ENCODE data around the gene OXER1. TPM values are rescaled to one million over a fixed set of nuclear protein-coding genes. Genes with fewer than 3 reads are reported as not detected.

The OXER1 gene
- total RNA-seq, 4 donors from 2014 or later: 0.56 TPM; not detected in 3

DNA sequence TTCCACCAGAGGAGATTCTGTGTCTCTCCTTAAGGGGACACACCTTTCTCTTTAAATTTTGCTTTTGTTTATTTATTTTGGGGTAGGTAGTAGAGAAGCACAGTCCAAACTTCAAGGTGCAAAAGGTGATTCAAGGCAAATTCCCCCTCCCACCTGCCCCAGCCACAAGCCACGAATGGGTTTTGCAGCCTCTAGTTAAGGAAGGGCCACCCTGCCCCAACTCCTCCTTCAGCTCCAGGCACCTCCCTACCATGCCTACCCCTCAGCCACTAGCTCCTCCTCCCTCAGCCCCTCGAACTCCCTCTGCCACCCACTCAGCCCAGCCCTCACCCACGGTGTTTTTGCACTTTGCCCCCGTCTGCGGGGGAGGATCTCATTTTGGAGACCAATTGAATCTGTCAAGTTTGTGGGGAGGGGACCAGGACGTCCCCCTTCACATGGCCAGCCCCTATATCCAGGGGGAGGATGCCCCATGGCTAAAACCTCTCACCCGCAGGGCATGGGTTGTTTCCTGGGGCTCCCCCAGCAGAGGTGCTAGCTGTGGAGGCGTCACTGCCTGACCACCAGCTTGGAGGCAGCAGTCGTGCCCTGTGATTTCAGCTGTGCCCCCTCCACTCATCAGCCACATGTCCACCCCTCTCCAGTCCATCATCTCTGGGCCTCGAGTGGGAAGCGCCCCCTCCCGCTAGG lies 24.0 kb upstream of the OXER1 start:
- Histone ChIP-seq H3K4me1 (peaks cover 3 to 6% of the 10 kb centered on the region in 2 donors), H3K36me3 (no peaks in the 10 kb centered on the region), H3K27me3 (peaks cover 3 to 26% (median 23%) of the 10 kb centered on the region in 3 donors), H3K4me3 (no peak overlapping the region), H3K9me3 (no peaks in the 10 kb centered on the region), H3K27ac (no peak overlapping the region)
- ATAC-seq (no peak), DNase-seq (no peak)
- TF ChIP-seq POLR2A (IDR thresholded peaks at IDR 0.05): no peak
- TF ChIP-seq, protein P1, sequence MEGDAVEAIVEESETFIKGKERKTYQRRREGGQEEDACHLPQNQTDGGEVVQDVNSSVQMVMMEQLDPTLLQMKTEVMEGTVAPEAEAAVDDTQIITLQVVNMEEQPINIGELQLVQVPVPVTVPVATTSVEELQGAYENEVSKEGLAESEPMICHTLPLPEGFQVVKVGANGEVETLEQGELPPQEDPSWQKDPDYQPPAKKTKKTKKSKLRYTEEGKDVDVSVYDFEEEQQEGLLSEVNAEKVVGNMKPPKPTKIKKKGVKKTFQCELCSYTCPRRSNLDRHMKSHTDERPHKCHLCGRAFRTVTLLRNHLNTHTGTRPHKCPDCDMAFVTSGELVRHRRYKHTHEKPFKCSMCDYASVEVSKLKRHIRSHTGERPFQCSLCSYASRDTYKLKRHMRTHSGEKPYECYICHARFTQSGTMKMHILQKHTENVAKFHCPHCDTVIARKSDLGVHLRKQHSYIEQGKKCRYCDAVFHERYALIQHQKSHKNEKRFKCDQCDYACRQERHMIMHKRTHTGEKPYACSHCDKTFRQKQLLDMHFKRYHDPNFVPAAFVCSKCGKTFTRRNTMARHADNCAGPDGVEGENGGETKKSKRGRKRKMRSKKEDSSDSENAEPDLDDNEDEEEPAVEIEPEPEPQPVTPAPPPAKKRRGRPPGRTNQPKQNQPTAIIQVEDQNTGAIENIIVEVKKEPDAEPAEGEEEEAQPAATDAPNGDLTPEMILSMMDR (IDR thresholded peaks at IDR 0.05 in 4 of 5, conservative IDR thresholded peaks at IDR 0.05 in 1 of 5): no peak
- in situ Hi-C loops (cut with MboI; ENCODE audit: low sequenced_read_pairs in 4 of 4): no loop called here
- intact Hi-C loops (cut with DNase I; ENCODE audit: low total_unique reads): no loop called here

DNA sequence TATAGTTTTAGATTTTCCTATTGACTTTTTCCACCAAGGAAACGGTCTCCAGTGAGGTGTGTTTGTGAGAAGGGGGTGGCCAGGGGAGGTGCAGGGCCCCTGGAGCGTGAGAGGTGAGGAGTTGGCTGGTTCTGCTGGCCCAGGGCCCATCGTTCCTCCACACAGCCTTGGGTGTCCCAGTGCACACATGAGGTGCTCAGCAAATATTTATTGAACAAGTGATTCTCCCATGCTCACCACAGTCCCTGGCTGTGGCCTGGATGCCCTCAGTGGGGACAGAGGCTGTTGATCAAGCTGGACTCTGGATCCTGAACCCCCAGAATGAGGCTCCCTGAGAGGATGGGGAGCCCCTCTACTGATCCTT lies 23.5 kb upstream of the OXER1 start:
- Histone ChIP-seq H3K4me1 (peaks cover 0 to 6% of the 10 kb centered on the region in 2 donors), H3K4me3 (no peak overlapping the region), H3K36me3 (no peaks in the 10 kb centered on the region), H3K27me3 (peaks cover 3 to 21% (median 21%) of the 10 kb centered on the region in 3 donors), H3K27ac (no peak overlapping the region), H3K9me3 (no peaks in the 10 kb centered on the region)
- intact Hi-C loops (cut with DNase I; ENCODE audit: low total_unique reads) (no loop called here), in situ Hi-C loops (cut with MboI; ENCODE audit: low sequenced_read_pairs in 4 of 4) (no loop called here)
- DNase-seq: no peak
- ATAC-seq: no peak
- TF ChIP-seq POLR2A (IDR thresholded peaks at IDR 0.05): no peak
- TF ChIP-seq, protein P1 (IDR thresholded peaks at IDR 0.05 in 4 of 5, conservative IDR thresholded peaks at IDR 0.05 in 1 of 5): no peak

DNA sequence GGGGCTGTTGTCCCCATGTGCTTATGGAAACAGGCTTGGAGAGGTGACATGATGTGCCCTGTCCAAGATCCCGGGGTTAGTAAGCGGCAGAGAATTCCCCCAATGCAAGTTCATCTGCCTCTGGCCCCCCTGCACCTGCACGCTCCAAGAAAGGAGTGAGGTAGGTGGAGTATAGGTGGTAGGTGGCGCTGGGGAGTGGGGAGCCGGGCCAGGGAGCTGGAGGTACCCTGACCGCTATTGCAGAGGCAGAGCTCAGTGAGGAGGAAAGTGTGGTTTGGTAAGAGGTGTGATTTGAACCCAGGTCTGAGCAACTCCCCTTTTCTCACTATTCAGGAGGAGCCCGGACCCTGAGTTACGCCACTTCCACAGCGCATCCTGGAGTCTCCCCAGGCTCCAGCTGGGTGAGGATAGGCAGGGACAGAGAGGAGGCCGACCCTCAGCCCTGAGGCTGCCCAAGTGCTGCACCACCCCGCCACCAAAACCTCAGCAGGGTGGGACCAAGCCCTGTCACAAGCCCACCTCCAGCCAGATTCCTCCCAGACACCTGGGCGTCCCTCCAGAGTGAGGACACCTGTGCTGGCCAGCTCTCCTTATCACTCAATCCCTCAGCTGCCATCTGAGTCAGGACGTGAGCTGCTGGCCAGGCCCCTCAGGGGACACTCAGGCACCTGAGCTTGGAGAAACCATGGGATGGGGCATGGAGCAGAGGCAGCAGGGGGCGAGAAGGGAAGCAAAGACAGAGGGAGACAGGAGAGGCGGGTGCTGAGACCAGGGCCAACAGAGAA lies 22.8 kb upstream of the OXER1 start:
- intact Hi-C loops (cut with DNase I; ENCODE audit: low total_unique reads) (no loop called here), in situ Hi-C loops (cut with MboI; ENCODE audit: low sequenced_read_pairs in 4 of 4) (no loop called here)
- no peaks in the 10 kb centered on the region for H3K9me3 ChIP-seq
- peaks cover 0 to 6% of the 10 kb centered on the region in 2 donors for H3K4me1 ChIP-seq
- no peak for TF ChIP-seq POLR2A (IDR thresholded peaks at IDR 0.05)
- TF ChIP-seq, protein P1 (IDR thresholded peaks at IDR 0.05 in 4 of 5, conservative IDR thresholded peaks at IDR 0.05 in 1 of 5): no peak
- H3K4me3 ChIP-seq: no peak overlapping the region
- ATAC-seq (no peak), DNase-seq (no peak)
- H3K36me3 ChIP-seq: no peaks in the 10 kb centered on the region
- no peak overlapping the region for H3K27ac ChIP-seq
- peaks cover 3 to 16% (median 14%) of the 10 kb centered on the region in 3 donors for H3K27me3 ChIP-seq

DNA sequence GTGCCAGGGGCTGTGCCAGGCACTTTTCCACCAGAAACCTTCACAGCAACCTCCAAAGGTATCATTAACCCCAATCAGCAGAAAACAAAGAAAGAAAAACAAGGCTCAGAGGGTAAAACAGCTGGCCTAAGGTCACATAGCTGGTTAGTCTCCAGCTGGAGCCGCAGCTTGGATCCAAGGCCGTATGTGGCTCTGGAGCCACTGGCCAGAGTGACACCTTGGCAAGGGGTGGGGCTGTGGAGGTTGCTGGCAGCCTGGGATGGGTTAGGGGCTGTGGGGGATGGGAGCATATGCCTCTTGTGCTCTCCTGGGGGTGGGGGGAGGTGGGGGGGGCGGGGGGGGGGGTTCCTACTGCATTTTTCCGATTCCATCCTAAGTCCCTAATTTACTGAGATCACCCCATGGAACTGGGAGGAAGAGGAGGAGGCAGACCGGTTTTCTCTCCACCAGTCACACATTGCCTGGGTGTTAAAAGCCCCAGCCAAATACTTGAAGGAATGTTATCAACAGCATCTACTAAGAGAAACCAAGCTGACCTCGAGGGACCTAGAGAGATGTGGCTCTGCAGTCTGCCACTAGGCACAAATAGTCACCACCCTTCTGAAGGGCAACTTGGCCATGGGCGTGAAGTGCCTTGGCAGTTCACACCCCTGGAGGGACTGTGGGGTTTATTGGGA lies 20.4 kb upstream of the OXER1 start:
- Histone ChIP-seq H3K27ac (no peak overlapping the region), H3K4me1 (no peaks in the 10 kb centered on the region), H3K4me3 (no peak overlapping the region), H3K27me3 (peaks cover 0 to 2% (median 0%) of the 10 kb centered on the region in 3 donors), H3K36me3 (no peaks in the 10 kb centered on the region), H3K9me3 (no peaks in the 10 kb centered on the region)
- in situ Hi-C loops (cut with MboI; ENCODE audit: low sequenced_read_pairs in 4 of 4) (no loop called here), intact Hi-C loops (cut with DNase I; ENCODE audit: low total_unique reads) (no loop called here)
- no peak for DNase-seq
- ATAC-seq: no peak
- TF ChIP-seq POLR2A (IDR thresholded peaks at IDR 0.05): no peak

DNA sequence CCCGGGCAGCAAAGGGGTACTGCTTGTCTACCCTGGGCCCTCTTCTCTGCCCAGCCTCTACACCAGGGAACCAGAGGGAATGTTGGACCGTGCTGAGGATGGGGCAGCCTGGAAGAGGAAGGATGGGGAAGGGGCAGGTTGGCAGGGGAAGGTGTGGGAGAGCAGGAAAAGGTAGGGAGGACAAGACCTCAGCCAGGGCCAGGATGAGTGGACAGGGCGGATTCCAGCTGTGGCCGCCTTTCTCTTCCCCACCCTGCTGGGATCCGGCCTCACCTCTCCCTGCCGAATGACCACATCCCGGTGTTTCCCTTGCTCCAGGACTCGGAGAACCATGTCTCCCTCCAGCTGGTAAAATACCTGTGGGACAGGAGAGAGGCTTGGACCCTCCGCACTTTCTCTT lies 19.6 kb upstream of the OXER1 start:
- no peak for ATAC-seq
- no peak overlapping the region for H3K27ac ChIP-seq
- H3K27me3 ChIP-seq: peaks cover 0 to 2% (median 0%) of the 10 kb centered on the region in 3 donors
- TF ChIP-seq, protein P1 (IDR thresholded peaks at IDR 0.05 in 4 of 5, conservative IDR thresholded peaks at IDR 0.05 in 1 of 5): no peak
- no peak for TF ChIP-seq POLR2A (IDR thresholded peaks at IDR 0.05)
- no peaks in the 10 kb centered on the region for H3K9me3 ChIP-seq
- no peaks in the 10 kb centered on the region for H3K4me1 ChIP-seq
- in situ Hi-C loops (cut with MboI; ENCODE audit: low sequenced_read_pairs in 4 of 4) (no loop called here), intact Hi-C loops (cut with DNase I; ENCODE audit: low total_unique reads) (no loop called here)
- H3K4me3 ChIP-seq: no peak overlapping the region
- H3K36me3 ChIP-seq: no peaks in the 10 kb centered on the region
- no peak for DNase-seq
